K562 (cell line): ENCODE results near the gene PFAS. TPM values are rescaled to one million over a fixed set of nuclear protein-coding genes. Genes with fewer than 3 reads are reported as not detected.
A peak's percentile ranks its signal among the peaks of the same experiment; 100 is the strongest.

Experiments used
- CTCF ChIP-seq, 3 experiments: IDR thresholded peaks in 2 of 3; conservative IDR thresholded peaks in 1 of 3; 2 replicates each; pipeline ENCODE4 v1.5.1; 2011 to 2012; ENCODE audit warnings: low read length in 3 of 3, mild to moderate bottlenecking in 3 of 3, control low read depth in 2 of 3, improper control_type of control experiment in 1 of 3, inconsistent platforms in 1 of 3, low read depth in 1 of 3, mixed read lengths in 1 of 3, moderate library complexity in 1 of 3; ENCODE audit not compliant: insufficient read depth in 2 of 3
- ELF4 ChIP-seq: fragments of 450-650 bp; formaldehyde crosslinking; IDR thresholded peaks from 2 replicates; pipeline ENCODE4 v1.4.0; 2022; ENCODE audit warnings: missing genetic modification characterization
- HDAC1 ChIP-seq, 2 experiments: fragments of 450-650 bp; IDR thresholded peaks; 2 replicates each; pipeline ENCODE4 v1.6.1; 2016 to 2017; ENCODE audit warnings: inconsistent platforms in 1 of 2, mild to moderate bottlenecking in 1 of 2, moderate library complexity in 1 of 2
- MYC ChIP-seq, 2 experiments: fragments of 250-450 bp in 1 of 2; sonication (Bioruptor Pico) in 1 of 2; IDR thresholded peaks; 2 replicates each; pipeline versions ENCODE4 v1.5.1 to v1.6.1; 2012 to 2021; ENCODE audit warnings: low read depth in 2 of 2, borderline replicate concordance in 1 of 2, improper control_type of control experiment in 1 of 2, low read length in 1 of 2, mild to moderate bottlenecking in 1 of 2, moderate library complexity in 1 of 2
- SPI1 ChIP-seq: IDR thresholded peaks from 2 replicates; pipeline ENCODE4 v1.6.1; 2011; ENCODE audit warnings: low read depth, low read length, control low read depth, borderline replicate concordance
- TCF15 ChIP-seq: fragments of 250-450 bp; sonication (Bioruptor Pico); IDR thresholded peaks from 2 replicates; pipeline ENCODE4 v1.8.0; 2022; ENCODE audit warnings: moderate library complexity, mild to moderate bottlenecking, inconsistent platforms
- TCFL5 ChIP-seq: fragments of 250-450 bp; sonication (Bioruptor Pico); conservative IDR thresholded peaks from 2 replicates; pipeline ENCODE4 v1.6.1; 2021; ENCODE audit warnings: mild to moderate bottlenecking, moderate library complexity, matching md5 sums
- ZNF23 ChIP-seq: fragments of 250-450 bp; sonication (Bioruptor Pico); IDR thresholded peaks from 2 replicates; pipeline ENCODE4 v1.4.0; 2020; ENCODE audit warnings: mild to moderate bottlenecking
- ZNF445 ChIP-seq: fragments of 250-450 bp; sonication (Bioruptor Pico); IDR thresholded peaks from 2 replicates; pipeline ENCODE4 v1.4.0; 2020; ENCODE audit warnings: low read depth, mild to moderate bottlenecking, moderate library complexity
- polyA plus RNA-seq, 8 experiments: library from polyadenylated mRNA; depleted of rRNA in 4 of 8; stranded (reverse) in 5 of 8; unstranded in 3 of 8; fragments of >200 nt; fragmentation: Nextera tagmentation in 2 of 8; fragmentation: Illumina TruSeq in 1 of 8; extraction: Ambion mirVana in 2 of 8; extraction: Trizol in 1 of 8; gene quantifications; 2 replicates each; pipeline versions ENCODE4 v1.2.1 to v1.2.3, GENCODE V29; 2011 to 2014; ENCODE audit warnings: inconsistent platforms in 1 of 8, missing spikeins in 1 of 8
- total RNA-seq, 7 experiments: library from RNA; depleted of rRNA in 6 of 7; stranded (reverse); fragments of >200 nt in 6 of 7; fragmentation: Illumina TruSeq in 2 of 7; extraction: Trizol in 2 of 7; gene quantifications; 2 replicates each; pipeline versions ENCODE4 v1.2.1 to v1.2.3, GENCODE V29; 2011 to 2021; ENCODE audit warnings: low replicate concordance in 1 of 7
- TF ChIP-seq, protein P1 (sequence below): fragments of 450-650 bp; formaldehyde crosslinking; IDR thresholded peaks from 2 replicates; pipeline ENCODE4 v1.4.0; 2020; ENCODE audit warnings: mild to moderate bottlenecking, moderate library complexity
- TF ChIP-seq, protein P2 (sequence below), 3 experiments: fragments of 200-800 bp in 1 of 3; fragments of 250-450 bp in 1 of 3; fragments of 450-650 bp in 1 of 3; sonication (Bioruptor Pico) in 1 of 3; sonication (Bioruptor generic) in 1 of 3; formaldehyde crosslinking in 1 of 3; IDR thresholded peaks; 2 replicates each; pipeline versions ENCODE4 v1.6.1 to v1.8.0; 2016 to 2022; ENCODE audit warnings: mild to moderate bottlenecking in 2 of 3, missing genetic modification characterization in 2 of 3, missing compliant biosample characterization in 1 of 3, moderate library complexity in 1 of 3

PFAS gene
- total and polyA plus RNA-seq, 9 of the 15 experiments (the other 6 are each of a cell fraction or from before 2014, with no cell fraction given), result 11.6 to 131 (median 43.9) TPM

DNA sequence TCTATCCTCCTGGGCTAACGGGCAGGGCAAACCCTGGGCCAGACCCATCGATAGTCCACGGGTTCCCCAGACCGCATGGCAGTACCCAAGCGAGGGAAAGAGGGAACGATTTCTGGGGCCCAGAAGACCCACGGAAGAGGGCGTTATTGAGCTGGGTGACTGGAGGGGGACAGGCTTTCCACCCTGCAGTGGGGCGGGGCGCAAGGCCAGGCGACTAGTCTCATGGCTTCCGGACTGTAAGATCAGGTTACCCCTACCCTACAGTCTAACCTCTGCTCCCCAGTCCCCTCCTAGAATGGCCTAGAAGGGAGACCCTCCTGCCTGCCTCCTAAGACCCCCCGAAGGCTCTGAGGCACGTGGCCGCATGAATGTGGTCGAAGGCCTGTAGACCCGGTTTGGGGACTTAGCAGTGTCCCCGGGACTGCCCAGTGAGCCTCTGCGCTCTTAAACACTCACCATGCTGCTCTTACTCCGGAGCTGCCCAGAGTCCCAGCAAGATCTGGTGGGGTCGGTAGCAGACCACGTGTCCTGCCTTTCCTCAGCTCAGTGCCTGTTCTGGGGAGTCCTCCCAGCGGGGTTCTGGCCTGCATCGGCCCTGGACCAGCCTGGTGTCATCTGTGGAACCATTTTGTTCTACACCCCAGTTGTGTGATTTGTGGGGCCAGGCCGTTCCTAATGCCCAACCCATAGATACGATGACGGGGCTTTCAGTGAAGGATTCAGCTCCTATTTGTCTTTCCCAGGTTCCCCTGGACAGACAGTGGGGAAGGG, 25.5 kb upstream of the PFAS start (continued):
- TF ChIP-seq, protein P1, sequence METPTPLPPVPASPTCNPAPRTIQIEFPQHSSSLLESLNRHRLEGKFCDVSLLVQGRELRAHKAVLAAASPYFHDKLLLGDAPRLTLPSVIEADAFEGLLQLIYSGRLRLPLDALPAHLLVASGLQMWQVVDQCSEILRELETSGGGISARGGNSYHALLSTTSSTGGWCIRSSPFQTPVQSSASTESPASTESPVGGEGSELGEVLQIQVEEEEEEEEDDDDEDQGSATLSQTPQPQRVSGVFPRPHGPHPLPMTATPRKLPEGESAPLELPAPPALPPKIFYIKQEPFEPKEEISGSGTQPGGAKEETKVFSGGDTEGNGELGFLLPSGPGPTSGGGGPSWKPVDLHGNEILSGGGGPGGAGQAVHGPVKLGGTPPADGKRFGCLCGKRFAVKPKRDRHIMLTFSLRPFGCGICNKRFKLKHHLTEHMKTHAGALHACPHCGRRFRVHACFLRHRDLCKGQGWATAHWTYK, result peak; percentile 72; the same call in 1 of the 2 replicates
- TF ChIP-seq TCFL5 (CRISPR knock-in tag), result 0 out of 2 replicates have a peak, but pooled peaks have one; percentile 38
- peak in 1 of 2 experiments; percentile 49; a peak in 2 of 4 replicates for TF ChIP-seq HDAC1 (IDR thresholded peaks at IDR 0.05)
- no peak for TF ChIP-seq ZNF23
- TF ChIP-seq CTCF (IDR thresholded peaks at IDR 0.05 in 2 of 3, conservative IDR thresholded peaks at IDR 0.05 in 1 of 3; ENCODE audit: insufficient read depth in 2 of 3, low read depth in 1 of 3, low read length in 3 of 3), result peak; percentile 43 to 61 (median 50); a peak in 5 of 6 replicates
- TF ChIP-seq ELF4, result 0 out of 2 replicates have a peak, but pooled peaks have one; percentile 37
- TF ChIP-seq, protein P2, sequence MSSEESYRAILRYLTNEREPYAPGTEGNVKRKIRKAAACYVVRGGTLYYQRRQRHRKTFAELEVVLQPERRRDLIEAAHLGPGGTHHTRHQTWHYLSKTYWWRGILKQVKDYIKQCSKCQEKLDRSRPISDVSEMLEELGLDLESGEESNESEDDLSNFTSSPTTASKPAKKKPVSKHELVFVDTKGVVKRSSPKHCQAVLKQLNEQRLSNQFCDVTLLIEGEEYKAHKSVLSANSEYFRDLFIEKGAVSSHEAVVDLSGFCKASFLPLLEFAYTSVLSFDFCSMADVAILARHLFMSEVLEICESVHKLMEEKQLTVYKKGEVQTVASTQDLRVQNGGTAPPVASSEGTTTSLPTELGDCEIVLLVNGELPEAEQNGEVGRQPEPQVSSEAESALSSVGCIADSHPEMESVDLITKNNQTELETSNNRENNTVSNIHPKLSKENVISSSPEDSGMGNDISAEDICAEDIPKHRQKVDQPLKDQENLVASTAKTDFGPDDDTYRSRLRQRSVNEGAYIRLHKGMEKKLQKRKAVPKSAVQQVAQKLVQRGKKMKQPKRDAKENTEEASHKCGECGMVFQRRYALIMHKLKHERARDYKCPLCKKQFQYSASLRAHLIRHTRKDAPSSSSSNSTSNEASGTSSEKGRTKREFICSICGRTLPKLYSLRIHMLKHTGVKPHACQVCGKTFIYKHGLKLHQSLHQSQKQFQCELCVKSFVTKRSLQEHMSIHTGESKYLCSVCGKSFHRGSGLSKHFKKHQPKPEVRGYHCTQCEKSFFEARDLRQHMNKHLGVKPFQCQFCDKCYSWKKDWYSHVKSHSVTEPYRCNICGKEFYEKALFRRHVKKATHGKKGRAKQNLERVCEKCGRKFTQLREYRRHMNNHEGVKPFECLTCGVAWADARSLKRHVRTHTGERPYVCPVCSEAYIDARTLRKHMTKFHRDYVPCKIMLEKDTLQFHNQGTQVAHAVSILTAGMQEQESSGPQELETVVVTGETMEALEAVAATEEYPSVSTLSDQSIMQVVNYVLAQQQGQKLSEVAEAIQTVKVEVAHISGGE (CRISPR knock-in tag; IDR thresholded peaks at IDR 0.05), result peak in 1 of 3 experiments; percentile 78; a peak in 2 of 6 replicates
- TF ChIP-seq SPI1, result no peak
- TF ChIP-seq TCF15 (CRISPR knock-in tag), result 0 out of 2 replicates have a peak, but pooled peaks have one; percentile 47
- TF ChIP-seq MYC (IDR thresholded peaks at IDR 0.05; ENCODE audit: low read depth, low read length), result peak; percentile 46; the same call in 1 of the 2 replicates
- TF ChIP-seq MYC (CRISPR knock-in tag; IDR thresholded peaks at IDR 0.05; ENCODE audit: borderline replicate concordance, low read depth), result no peak
- TF ChIP-seq ZNF445 (CRISPR knock-in tag), result no peak
